Epithelial cell of proximal tubule (primary cell): ENCODE measurements around the gene TMA16. TPM values are rescaled to one million over a fixed set of nuclear protein-coding genes. Genes with fewer than 3 reads are reported as not detected.

ENCODE experiments used
- DNase-seq: peaks from one replicate; pipeline ENCODE4 v3.0.0-alpha.2; 2011; ENCODE audit warnings: low read depth
- H3K4me3 ChIP-seq: 2 replicates; pipeline ENCODE4 v1.5.1; 2011; ENCODE audit warnings: low read depth, mild to moderate bottlenecking, low read length
- total RNA-seq: library from RNA; depleted of rRNA; stranded (reverse); fragments of >200 nt; gene quantifications from 2 replicates; pipeline ENCODE4 v1.2.3, GENCODE V29; 2015
- TF ChIP-seq, protein P1 (sequence below): conservative IDR thresholded peaks from 2 replicates; pipeline ENCODE4 v1.5.1; 2012; ENCODE audit warnings: low read depth, mild to moderate bottlenecking, low read length

TMA16 gene
- total RNA-seq, 1 donor from 2014 or later: 48.8 TPM

DNA sequence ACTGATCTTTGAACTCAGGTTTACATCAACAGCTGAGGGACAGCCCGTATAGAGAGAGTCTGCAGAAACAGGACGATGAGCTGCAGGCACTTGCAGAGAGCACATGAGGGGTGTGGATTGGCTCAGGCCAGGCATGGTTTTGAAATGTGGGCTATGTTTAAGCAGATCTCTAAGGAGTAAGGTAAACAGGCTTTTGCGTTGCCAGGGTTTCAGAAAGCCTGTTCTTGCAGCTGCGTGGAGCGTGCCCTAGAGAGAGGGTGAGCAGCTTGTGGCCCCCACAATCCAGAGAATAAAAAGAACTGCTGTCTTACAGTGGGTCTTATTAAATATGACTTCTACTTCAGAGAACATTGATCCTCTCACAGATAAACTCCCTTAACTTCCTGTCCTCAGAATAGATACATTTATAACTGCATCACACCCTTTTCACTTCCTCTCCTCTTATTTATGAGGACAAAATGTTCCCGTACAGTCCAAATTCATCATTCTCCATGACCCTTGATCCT, 64.1 kb downstream of the TMA16 start:
- H3K4me3 ChIP-seq: no peak overlapping the region
- TF ChIP-seq, protein P1, sequence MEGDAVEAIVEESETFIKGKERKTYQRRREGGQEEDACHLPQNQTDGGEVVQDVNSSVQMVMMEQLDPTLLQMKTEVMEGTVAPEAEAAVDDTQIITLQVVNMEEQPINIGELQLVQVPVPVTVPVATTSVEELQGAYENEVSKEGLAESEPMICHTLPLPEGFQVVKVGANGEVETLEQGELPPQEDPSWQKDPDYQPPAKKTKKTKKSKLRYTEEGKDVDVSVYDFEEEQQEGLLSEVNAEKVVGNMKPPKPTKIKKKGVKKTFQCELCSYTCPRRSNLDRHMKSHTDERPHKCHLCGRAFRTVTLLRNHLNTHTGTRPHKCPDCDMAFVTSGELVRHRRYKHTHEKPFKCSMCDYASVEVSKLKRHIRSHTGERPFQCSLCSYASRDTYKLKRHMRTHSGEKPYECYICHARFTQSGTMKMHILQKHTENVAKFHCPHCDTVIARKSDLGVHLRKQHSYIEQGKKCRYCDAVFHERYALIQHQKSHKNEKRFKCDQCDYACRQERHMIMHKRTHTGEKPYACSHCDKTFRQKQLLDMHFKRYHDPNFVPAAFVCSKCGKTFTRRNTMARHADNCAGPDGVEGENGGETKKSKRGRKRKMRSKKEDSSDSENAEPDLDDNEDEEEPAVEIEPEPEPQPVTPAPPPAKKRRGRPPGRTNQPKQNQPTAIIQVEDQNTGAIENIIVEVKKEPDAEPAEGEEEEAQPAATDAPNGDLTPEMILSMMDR: no peak
- DNase-seq: no peak

DNA sequence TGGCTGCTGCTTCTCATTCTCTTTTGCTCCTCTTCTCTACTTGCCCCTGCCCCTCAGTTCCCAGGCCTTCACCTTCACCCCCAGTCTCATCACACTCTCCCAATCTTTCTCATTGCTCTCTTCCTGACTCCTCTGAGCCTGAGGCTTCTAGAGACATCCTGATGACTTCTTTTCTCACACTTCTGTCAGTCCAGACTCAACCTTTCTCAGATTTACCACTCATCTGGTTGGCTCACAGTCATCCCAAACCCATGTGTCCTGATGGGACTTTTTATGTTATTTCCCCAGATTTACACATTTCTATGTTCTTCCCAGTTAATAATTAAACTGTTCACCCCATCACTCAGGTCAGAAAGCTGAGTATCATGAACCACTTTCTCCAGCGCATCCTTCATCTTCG, 68.0 kb downstream of the TMA16 start:
- no peak for DNase-seq
- H3K4me3 ChIP-seq: no peak overlapping the region

DNA sequence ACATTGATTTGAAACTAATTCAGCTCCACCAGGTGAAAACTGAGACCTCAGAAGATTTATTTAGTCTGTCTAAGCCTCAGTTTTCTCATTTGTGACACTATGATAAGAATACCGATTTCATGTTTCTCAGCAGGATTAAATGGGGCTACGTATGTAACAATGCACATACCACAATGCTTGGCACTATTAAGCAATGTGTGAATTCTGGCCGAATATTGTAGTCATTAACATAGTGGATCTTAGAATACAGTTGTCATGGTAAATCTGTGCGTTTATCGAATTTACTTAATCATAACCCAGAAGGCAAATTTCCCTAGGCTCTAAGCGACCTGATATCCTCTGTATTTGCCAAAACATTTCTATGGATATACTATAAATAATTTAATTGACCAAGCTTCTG, 69.1 kb downstream of the TMA16 start:
- TF ChIP-seq, protein P1: no peak
- no peak overlapping the region for H3K4me3 ChIP-seq
- no peak for DNase-seq

More for the DNA sequence above, 68.0 kb downstream of the TMA16 start:
- TF ChIP-seq, protein P1: no peak

DNA sequence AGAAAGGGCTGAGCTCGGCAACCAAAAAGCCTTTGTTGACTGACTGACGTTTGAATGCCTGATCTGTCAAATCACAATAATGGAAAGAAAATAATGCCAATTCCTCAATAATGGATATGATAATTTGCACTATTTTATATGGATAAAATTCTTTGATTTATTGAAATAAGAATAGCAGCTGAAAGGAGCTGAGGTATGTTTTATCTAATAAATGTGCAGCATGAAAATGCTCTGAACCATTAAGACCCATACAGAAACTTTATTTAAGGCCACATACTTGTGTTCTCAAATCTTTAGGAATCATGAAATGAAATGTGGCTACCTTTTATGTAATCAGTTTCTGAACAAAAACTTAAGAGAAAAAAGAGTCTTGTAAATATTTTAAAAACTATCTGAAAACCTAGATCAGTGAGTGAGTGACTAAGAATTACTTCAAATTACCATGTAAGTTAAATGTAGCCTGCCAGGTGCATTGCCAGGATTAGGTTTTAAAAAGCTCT, 69.8 kb downstream of the TMA16 start:
- DNase-seq: no peak
- TF ChIP-seq, protein P1: no peak
- H3K4me3 ChIP-seq: no peak overlapping the region

DNA sequence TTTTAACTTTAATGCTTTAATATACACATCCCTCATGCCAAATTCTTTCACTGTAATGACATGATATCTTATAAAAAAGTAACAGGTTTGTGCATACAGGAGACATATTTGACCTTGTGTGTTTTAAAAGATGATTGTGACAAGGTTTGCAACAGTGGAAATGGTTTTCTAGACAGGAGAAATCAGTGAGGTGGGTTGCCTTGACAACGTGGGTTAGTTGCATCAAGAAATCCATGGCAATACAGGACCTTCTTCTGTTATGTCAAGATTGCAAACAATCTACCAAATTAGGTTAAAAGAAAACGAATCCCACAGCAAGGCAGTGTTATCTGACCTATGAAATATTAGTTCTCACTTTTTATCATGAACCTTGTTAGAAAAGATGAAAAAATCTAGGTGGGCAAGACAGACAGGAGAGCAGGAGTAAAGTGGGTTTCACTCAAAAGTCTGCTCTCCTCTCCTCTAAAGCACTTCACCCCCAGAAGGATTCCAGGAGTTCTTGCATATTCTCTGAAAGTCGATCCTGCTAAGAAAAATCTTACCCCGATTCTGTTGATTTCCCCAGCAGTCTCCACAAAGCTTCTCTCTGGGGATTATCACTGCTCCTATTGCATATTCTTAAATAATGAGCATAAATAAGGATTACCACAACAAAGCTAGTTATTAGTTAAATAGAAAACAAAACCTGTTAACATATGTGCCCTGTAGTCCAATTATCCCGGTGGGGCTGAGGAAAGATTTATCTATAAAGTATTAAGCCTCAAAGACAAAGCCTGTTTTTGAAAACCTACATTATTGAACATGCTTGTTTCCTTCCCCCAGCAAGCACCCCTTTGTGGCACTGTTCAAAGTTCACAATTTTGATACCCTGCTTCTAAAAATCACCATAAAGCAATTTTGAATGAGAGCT, 71.0 kb downstream of the TMA16 start:
- TF ChIP-seq, protein P1: no peak
- H3K4me3 ChIP-seq: no peak overlapping the region
- no peak for DNase-seq

DNA sequence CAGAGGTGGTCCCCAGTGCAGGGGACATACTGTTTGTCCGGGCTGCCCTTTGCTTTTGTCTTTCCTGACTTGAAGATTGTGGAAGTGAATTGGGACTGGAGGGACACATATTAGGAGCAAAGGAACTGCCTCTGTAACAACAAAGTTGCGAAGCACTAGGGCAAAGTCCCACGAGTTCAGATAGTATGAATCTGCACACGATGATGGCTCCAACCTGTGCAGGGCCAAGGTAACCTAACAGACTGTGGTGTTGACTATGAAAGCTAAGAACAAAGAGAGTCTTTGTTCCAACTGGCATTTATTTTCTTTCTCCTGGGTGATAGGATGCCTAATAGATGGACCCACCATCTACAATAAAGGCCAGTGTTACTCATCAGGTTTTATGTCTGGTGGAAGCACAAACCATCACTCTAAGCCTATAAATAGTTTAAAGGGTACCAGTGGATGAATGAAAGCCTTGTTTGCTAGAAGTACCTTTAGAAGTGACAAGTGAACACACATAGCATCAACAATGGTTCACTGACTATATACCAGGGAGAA, 71.8 kb downstream of the TMA16 start:
- TF ChIP-seq, protein P1: no peak
- no peak for DNase-seq
- H3K4me3 ChIP-seq: no peak overlapping the region
